ENCODE results near the gene SFMBT1.
A peak's percentile ranks its signal among the peaks of the same experiment; 100 is the strongest.

SFMBT1 gene

DNA sequence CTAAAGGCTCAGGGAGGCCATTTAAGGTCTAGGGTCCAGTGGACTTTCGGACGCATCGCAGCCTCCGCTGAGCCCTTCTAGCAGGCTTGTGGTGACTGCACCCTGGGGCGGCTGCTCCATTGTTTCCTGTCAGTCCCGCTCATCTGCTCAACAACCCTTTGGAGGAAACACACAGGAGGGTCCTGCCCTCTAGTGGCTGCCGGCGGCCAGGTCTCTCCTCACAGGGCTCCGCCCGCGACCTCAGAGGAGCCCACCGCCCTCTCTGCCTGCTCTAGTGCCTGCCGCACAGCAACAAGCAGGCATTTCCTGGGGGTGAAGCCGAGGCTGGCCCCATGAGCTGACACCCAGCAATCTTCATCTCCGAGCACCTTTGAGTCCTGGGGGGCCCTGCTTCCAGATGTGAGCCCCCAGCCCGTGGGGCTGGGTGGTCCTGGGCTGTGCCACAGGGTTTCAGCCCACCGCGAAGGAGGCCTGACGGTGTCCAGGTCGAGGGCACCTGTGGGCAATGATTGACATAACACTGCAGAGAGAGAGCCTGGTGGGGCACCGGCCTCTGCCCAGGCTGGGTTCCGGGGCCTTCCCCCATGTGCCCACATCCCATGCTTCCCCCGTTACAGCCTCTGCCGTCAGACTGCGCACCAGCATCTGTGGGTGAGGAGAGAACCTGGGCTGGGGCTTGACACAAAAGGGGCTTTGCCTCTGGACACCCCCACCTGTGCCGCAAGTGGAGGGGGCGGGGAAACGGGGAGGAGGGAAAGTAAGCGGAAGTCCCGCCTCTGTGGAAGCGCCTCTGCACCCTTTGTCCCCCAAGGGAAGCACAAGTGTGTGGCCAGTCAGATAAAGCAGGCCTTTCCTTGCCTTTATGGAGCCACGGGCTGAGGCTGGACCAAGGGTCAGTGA lies 27.0 kb upstream of the SFMBT1 start:
- H3K4me3 ChIP-seq (ENCODE audit: low read depth, low read length) = peak overlapping the region; percentile 45
- TF ChIP-seq, protein P1, sequence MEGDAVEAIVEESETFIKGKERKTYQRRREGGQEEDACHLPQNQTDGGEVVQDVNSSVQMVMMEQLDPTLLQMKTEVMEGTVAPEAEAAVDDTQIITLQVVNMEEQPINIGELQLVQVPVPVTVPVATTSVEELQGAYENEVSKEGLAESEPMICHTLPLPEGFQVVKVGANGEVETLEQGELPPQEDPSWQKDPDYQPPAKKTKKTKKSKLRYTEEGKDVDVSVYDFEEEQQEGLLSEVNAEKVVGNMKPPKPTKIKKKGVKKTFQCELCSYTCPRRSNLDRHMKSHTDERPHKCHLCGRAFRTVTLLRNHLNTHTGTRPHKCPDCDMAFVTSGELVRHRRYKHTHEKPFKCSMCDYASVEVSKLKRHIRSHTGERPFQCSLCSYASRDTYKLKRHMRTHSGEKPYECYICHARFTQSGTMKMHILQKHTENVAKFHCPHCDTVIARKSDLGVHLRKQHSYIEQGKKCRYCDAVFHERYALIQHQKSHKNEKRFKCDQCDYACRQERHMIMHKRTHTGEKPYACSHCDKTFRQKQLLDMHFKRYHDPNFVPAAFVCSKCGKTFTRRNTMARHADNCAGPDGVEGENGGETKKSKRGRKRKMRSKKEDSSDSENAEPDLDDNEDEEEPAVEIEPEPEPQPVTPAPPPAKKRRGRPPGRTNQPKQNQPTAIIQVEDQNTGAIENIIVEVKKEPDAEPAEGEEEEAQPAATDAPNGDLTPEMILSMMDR (IDR thresholded peaks at IDR 0.05; ENCODE audit: low read depth, low read length) = peak; percentile 88

GRCh38 chr3:53071882-53072431 lies 26.1 kb upstream of the SFMBT1 start:
- TF ChIP-seq, protein P1 (IDR thresholded peaks at IDR 0.05; ENCODE audit: low read depth, low read length) = no peak
- H3K4me3 ChIP-seq (ENCODE audit: low read depth, low read length) = no peak overlapping the region

DNA sequence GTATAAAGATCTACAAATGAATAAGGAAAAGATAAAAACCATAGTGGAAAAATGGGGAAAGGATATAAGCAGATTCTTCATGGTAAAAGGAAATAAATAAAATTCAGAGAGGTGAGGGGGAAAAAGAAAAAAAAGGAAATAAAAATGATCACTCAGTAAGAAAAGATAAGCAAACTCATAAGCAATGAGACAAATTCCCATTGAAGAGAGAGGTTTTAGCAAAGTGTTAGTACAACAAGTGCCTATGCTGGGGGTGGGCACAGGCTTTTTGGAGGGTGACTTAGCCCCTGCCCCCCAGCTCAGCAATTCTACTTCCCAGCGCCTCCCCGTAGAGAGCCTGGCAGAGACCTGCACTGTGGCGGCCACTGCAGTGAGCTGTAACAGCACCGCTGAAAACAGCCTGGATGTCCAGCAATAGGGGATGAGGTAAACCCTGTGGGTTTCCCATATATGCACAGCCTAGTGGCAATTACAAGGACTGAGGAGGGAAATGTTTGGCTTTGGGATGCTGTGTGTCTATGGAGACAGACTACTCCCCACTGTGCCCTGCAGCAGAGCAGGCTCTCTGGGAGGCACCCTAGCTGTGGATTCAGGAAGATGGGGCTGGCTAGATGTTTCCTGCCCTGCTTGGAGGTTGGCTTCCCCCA lies 23.7 kb upstream of the SFMBT1 start:
- TF ChIP-seq, protein P1 (IDR thresholded peaks at IDR 0.05; ENCODE audit: low read depth, low read length) = no peak
- no peak overlapping the region for H3K4me3 ChIP-seq (ENCODE audit: low read depth, low read length)

GRCh38 chr3:53068176-53068575 lies 22.3 kb upstream of the SFMBT1 start:
- TF ChIP-seq, protein P1 (IDR thresholded peaks at IDR 0.05; ENCODE audit: low read depth, low read length) = no peak
- no peak overlapping the region for H3K4me3 ChIP-seq (ENCODE audit: low read depth, low read length)

GRCh38 chr3:53067567-53067966 lies 21.7 kb upstream of the SFMBT1 start:
- TF ChIP-seq, protein P1 (IDR thresholded peaks at IDR 0.05; ENCODE audit: low read depth, low read length) = no peak
- H3K4me3 ChIP-seq (ENCODE audit: low read depth, low read length) = no peak overlapping the region

- H3K4me3 ChIP-seq (ENCODE audit: low read depth, low read length) = no peak overlapping the region
- TF ChIP-seq, protein P1 (IDR thresholded peaks at IDR 0.05; ENCODE audit: low read depth, low read length) = no peak
These were observed 20.1 kb upstream of the SFMBT1 start for GRCh38 chr3:53065841-53066480.

Data from WI38 (cell line).